Activated CD8-positive, alpha-beta memory T cell treated with anti-CD3 and anti-CD28 coated beads for 4 hours (primary cell): Measurements from ENCODE around the gene TMPRSS15.

Experiments
- DNase-seq, 2 donors: peaks; one replicate each; pipeline ENCODE4 v3.0.0-alpha.2; 2020; ENCODE audit warnings: low read depth in 2 of 2

The TMPRSS15 gene

GRCh38 chr21:18349468-18349867 is 54.1 kb downstream of the TMPRSS15 start:
- DNase-seq = no peak

DNA sequence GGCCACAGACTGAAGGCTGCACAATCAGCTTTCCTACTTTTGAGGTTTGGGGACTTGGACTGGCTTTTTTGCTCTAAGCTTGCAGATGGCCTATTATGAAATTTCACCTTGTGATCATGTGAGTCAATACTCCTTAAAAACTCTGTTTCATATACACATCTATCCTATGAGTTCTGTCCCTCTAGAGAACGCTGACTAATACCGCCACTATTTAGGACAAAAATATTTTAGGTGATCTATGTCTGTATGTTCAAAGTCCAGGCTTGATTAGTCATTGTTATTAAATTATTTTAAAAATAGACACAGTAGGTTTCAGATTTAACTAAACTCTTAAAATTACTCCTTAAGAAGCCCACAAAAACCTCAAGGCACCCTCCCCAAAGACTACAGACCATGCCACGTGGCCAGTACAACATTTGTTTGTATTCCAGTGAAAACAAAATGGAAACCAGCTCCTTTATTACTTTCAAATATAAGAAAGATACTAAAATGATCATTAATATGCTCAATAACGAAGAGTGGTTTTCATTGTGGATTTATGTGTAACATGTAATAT is 63.1 kb downstream of the TMPRSS15 start:
- no peak for DNase-seq

- no peak for DNase-seq
Observed at GRCh38 chr21:18335651-18336236, 67.8 kb downstream of the TMPRSS15 start.

- DNase-seq = no peak
Observed at GRCh38 chr21:18334066-18334465, 69.5 kb downstream of the TMPRSS15 start.

DNA sequence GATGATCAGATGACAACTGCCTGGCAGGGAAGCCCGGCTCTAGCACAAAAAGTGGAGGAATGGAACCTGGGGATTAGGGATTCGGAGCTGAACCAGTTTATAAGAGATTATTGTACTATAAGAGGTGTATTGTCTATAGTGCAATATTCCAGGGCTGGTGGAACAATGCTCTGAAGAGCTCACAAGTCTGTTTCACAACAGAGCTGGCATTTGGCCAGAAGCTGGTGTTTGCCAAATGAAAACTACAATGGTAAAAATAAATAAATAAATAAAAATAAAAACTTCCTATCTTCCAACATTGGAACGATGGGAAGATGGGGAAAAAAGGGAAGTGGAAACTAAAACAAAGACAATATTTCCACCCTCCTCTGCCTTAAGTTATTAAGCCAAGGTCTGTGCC is 85.4 kb downstream of the TMPRSS15 start:
- DNase-seq = no peak

GRCh38 chr21:18298228-18298627 is 105.4 kb downstream of the TMPRSS15 start:
- DNase-seq = no peak

DNA sequence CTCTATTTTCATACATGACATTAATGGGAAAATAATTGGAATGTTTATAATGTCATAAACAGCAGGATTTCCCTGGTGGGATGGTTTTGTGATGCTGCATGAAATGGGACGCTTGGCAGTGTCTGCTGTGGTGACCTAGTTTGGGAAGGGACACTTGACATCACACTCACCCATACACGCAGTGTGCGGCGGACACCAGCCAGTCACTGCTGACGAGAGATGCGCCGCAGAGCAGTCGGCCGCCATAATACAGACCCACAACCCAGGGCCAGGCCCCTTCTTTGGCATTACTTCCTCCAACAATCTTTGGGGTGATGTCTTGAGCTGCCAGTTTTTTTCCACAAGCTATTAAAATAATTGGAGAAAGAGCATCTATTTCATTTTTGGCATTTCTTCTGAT is 109.5 kb downstream of the TMPRSS15 start:
- DNase-seq = no peak

GRCh38 chr21:18289876-18290275 is 113.7 kb downstream of the TMPRSS15 start:
- no peak for DNase-seq

- no peak for DNase-seq
Observed at GRCh38 chr21:18285379-18285778, 118.2 kb downstream of the TMPRSS15 start.

GRCh38 chr21:18275781-18276180 is 127.8 kb downstream of the TMPRSS15 start:
- no peak for DNase-seq

DNA sequence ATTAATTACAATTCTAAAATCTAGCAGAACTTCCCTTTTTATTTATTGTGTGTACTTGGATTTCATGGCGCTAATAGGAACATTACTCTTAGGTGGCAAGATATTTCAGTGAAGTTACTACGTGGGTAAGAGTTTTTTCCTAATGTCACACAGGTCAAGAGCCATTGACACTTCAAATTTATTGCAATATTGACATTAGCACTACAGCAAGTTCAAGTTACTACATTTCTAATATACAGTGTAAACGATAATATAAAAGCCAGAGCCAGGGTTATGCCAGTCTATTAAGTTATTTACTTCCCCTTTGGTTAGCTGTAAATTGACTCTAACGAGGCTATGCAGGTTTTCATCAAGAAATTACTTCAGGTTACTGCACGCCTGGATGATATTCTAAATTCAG is 129.2 kb downstream of the TMPRSS15 start:
- no peak for DNase-seq

DNA sequence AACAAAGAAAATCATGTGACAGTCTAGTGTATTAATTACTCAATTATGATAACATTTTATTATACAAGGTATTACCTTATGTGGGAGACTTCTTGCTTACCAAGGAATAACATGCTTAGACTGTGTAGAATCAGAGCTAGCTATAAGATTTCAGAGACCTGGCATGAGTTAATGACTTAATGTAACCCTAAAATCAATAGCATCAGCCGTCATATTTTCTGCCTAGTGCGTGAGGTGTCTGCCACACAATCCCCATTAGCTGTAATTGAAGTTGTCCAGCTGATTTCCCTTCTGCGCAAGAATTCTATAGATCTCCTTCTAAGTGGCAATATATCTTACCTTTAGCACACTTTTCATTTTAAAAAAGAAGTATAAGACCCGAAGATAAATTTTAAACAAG is 130.2 kb downstream of the TMPRSS15 start:
- no peak for DNase-seq

- no peak for DNase-seq
Observed at GRCh38 chr21:18269856-18270255, 133.7 kb downstream of the TMPRSS15 start.

GRCh38 chr21:18268906-18269305 is 134.7 kb downstream of the TMPRSS15 start:
- no peak for DNase-seq

DNA sequence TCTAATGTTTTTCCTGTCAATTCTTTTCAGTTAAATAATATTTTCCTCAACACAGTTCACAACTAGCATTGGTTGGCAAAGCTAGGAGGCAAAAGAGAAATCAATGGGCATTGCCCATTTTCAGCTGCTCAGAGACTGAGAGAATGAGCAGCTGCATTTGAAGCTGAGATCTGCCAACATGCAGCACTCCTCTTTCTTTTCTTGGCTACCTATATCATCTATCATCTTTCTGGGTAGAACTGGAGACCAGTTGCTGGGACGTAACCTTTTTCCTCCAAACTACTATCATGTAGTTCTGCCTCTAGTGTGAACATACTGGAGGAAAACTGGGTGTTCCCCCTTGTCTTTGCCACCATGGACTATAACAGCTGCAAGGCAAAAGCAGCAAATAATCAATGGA is 136.1 kb downstream of the TMPRSS15 start:
- no peak for DNase-seq

DNA sequence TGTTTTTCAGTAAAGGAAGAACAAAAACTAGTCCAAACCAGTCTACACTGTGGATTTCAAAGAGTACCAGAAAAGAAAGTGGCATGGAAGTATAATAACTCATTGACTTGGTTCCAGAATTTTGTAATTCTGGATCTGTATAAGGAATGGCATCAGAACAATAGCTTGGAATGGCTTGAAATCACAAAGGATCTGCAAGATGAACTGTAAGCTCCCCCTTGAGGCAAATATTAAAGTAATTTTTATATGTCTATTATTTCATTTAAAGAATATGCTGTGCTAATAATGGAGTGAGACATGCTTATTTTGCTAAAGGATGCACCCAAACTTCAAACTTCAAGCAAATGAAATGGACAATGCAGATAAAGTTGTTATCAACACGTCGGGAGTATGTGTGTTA is 137.6 kb downstream of the TMPRSS15 start:
- DNase-seq = no peak

DNA sequence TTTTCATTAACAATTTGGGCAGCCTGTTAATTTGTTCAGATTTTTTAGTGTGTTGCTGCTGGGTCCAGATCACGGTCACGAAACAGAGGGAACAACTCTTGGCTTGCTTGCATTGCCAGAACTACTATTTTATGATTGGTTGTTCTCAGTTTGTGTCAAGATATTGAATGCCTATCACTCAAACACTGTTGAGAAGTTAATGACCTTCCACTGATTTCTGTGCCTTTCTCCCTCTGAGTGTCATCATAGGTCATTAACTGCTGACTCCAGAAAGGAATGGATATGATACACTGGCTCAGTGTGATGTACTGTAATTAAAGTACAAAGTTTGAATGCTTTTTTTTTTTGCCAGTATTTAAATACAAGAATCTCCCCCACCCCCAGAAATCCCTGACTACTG is 149.8 kb downstream of the TMPRSS15 start:
- DNase-seq = no peak

GRCh38 chr21:18253221-18253620 is 150.4 kb downstream of the TMPRSS15 start:
- no peak for DNase-seq

- no peak for DNase-seq
Observed at GRCh38 chr21:18252680-18253079, 150.9 kb downstream of the TMPRSS15 start.

DNA sequence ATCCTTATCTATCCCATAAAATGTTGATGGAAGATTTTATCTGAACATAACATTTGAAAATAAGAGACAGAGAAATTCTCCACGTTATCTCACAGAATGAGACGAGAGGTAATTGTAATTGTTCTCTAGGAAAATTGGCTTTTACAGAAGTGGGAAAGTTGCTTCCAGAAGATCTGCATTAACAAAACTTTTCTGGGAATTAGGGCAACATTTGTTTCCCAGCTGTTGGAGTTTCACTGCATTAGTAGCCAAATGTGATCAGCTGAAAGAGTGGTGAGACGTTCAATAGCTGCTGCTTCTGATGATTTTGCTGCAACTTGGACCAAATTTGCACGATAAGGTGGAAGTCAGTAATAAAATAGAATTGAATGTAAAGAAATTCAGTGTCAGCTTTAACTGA is 151.3 kb downstream of the TMPRSS15 start:
- DNase-seq = no peak

GRCh38 chr21:18251065-18251464 is 152.5 kb downstream of the TMPRSS15 start:
- no peak for DNase-seq

- no peak for DNase-seq
Observed at GRCh38 chr21:18249672-18250071, 153.9 kb downstream of the TMPRSS15 start.

DNA sequence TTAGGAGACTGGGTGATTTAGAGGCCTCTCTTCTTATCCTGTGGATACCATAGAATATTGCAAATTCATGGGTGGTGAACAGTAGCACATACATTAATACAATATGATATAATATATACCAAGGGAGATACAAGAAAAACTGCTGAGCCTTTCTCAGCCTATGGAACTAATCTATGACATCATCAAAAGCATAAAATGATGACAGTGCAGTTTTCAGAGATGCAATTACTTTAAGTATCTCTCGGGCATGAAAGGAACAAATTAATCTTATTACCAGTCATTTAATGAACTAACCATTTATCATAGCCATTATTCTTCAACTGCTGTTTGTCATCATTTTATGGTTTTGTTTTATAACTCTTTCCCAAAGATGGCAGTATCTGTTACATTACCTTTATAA is 155.4 kb downstream of the TMPRSS15 start:
- no peak for DNase-seq

DNA sequence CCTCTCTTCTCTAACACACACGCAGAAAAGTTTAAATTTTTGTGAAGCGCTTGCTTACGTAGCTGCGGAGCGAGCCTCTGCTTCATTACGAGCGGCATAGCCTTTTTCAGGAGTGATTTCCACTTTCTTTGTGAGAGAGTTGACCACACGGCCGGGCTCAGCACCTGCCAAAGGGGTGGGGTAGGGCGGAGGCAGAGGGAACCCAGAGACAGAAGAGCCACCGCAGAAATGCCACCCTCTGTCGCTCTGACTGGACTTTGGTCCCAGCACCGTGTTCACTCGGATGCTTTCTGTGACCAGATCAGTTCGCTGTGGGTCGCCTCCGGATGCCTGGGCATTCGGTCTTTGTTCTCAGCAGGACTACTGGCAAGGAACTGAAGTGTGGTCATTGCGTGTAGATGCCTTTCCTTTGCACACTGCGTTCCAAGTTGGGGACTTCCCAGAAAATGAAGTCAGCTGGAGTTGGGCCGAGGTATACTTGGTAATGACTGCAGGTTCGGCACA is 158.1 kb downstream of the TMPRSS15 start:
- no peak for DNase-seq
